Caco-2 (cell line): ENCODE measurements around the gene MAML2. TPM values are rescaled to one million over a fixed set of nuclear protein-coding genes. Genes with fewer than 3 reads are reported as not detected.

Experiments
- BruUV-seq: library from RNA; stranded (reverse); fragments of 400-500 nt; replicated peaks from 2 replicates; lab custom pipeline; 2021; lab: Mats Ljungman, UMichigan
- CTCF ChIA-PET: fragments of 300-600 bp; sonication (Branson Sonifier 250); formaldehyde crosslinking; loops from one replicate; lab custom pipeline; 2022; ENCODE audit warnings: antibody characterized with exemption; lab: Charles Lee
- POLR2A ChIA-PET: fragments of 300-600 bp; sonication (Branson Sonifier 250); formaldehyde crosslinking; loops from one replicate; lab custom pipeline; 2022; ENCODE audit warnings: antibody characterized with exemption; lab: Charles Lee
- DNase-seq, 2 experiments: peaks; one replicate each; pipeline versions ENCODE4 v3.0.0 to v3.0.0-alpha.2; 2020 to 2022
- H3K27me3 ChIP-seq: replicated peaks from 2 replicates; pipeline ENCODE4 v1.6.0; 2011; ENCODE audit warnings: low read length; ENCODE audit not compliant: control insufficient read depth, insufficient read depth
- H3K36me3 ChIP-seq: 2 replicates; pipeline ENCODE4 v1.5.1; 2011; ENCODE audit warnings: low read length; ENCODE audit not compliant: control insufficient read depth, insufficient read depth
- H3K4me1 ChIP-seq: fragments of 250-450 bp; sonication (Bioruptor Pico); 2 replicates; pipeline ENCODE4 v1.5.1; 2020; ENCODE audit warnings: mild to moderate bottlenecking
- H3K4me3 ChIP-seq: 2 replicates; pipeline ENCODE4 v1.5.1; 2011; ENCODE audit warnings: low read depth, mild to moderate bottlenecking, control low read depth, low read length
- H3K9me3 ChIP-seq: fragments of 250-450 bp; sonication (Bioruptor Pico); 2 replicates; pipeline ENCODE4 v1.5.1; 2020; ENCODE audit warnings: mild to moderate bottlenecking, moderate library complexity
- H3K27ac Mint-ChIP-seq: one replicate; pipeline ENCODE4 v1.8.0; 2022; ENCODE audit warnings: mixed read lengths; ENCODE audit not compliant: unreplicated experiment
- H3K27me3 Mint-ChIP-seq: one replicate; pipeline ENCODE4 v1.8.0; 2022; ENCODE audit warnings: mixed read lengths; ENCODE audit not compliant: insufficient read depth, unreplicated experiment
- H3K36me3 Mint-ChIP-seq: one replicate; pipeline ENCODE4 v1.8.0; 2022; ENCODE audit warnings: mild to moderate bottlenecking, mixed read lengths; ENCODE audit not compliant: insufficient read depth, unreplicated experiment
- H3K4me1 Mint-ChIP-seq: one replicate; pipeline ENCODE4 v1.8.0; 2022; ENCODE audit warnings: low read depth, mixed read lengths; ENCODE audit not compliant: unreplicated experiment
- H3K4me3 Mint-ChIP-seq: one replicate; pipeline ENCODE4 v1.8.0; 2022; ENCODE audit warnings: mild to moderate bottlenecking, moderate library complexity, mixed read lengths; ENCODE audit not compliant: unreplicated experiment
- H3K9me3 Mint-ChIP-seq: one replicate; pipeline ENCODE4 v1.8.0; 2022; ENCODE audit warnings: mixed read lengths; ENCODE audit not compliant: unreplicated experiment
- intact Hi-C: fragments of 100-400 bp; cut with micrococcal nuclease; formaldehyde crosslinking; loops from one replicate; pipeline ENCODE4 v1.10.0; 2022; ENCODE audit not compliant: unreplicated experiment
- total RNA-seq: library from RNA; stranded (reverse); gene quantifications from 2 replicates; pipeline ENCODE4 v1.2.3, GENCODE V29; 2022
- TF ChIP-seq, protein P1 (sequence below), 2 experiments: fragments of 200-600 bp in 1 of 2; IDR thresholded peaks; 1 replicate in 1 of 2; 2 replicates in 1 of 2; pipeline versions ENCODE4 v1.5.1 to v1.8.0; 2011 to 2022; ENCODE audit warnings: antibody characterized with exemption in 1 of 2, control low read depth in 1 of 2, inconsistent platforms in 1 of 2, low read depth in 1 of 2, low read length in 1 of 2, mild to moderate bottlenecking in 1 of 2, moderate library complexity in 1 of 2; ENCODE audit not compliant: insufficient read depth in 1 of 2, severe bottlenecking in 1 of 2, unreplicated experiment in 1 of 2

Gene MAML2
- total RNA-seq, 1 experiment from 2014 or later, result 11.5 TPM

DNA sequence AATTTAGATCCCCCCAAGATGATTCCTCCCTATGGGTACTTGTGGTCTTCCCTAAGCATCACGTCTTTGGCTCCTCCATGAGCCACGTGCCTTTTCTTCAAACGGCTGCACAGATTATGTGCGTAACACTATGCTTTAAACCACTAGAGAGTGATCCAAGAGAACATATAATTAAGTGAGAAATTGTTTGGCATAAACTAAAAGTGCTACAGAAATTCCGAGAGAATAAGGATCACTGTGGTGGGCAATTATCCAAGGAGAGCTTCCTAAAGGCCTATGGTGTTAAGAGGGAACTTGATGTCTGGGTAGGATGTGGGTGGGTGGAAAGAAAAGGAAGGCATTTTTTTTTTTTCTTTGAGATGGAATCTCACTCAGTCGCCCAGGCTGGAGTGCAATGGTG lies 110.9 kb downstream of the MAML2 start:
- Mint-ChIP-seq H3K36me3 (no peaks in the 10 kb centered on the region), H3K4me1 (peaks cover 6% of the 10 kb centered on the region)
- H3K9me3 ChIP-seq, result no peaks in the 10 kb centered on the region

DNA sequence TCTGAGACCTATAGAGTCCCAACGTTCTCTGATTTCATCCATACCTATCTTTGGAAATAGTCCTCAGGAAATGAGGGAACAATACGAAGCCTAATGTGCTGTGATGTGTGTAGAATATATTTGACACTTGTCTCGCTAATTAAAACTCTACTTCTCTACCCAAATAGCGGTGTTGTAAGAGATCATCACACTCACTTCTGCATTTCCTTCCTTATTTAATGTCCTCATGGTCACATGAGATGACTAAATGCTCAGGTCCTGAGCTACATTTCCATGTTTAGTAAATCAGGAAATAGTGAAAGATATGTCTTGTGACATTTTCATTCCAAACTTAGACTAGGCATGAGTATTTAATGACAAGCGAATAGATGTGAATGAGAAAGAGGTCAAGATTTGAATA lies 112.3 kb downstream of the MAML2 start:
- no peak for DNase-seq
- BruUV-seq, result no TSS peak
- ChIA-PET CTCF (interaction anchor here (1.9 kb wide), 1 partner anchor 112 kb away, joined by 5 read pairs; the partner anchor contains the start of gene MAML2), POLR2A (no interaction called here)
- intact Hi-C loops, result no loop called here
- Histone ChIP-seq H3K27me3 (no peaks in the 10 kb centered on the region), H3K36me3 (no peaks in the 10 kb centered on the region), H3K4me1 (no peaks in the 10 kb centered on the region; the same call in 1 of the 2 replicates), H3K9me3 (no peaks in the 10 kb centered on the region), H3K4me3 (no peak overlapping the region)
- no peaks in the 10 kb centered on the region for H3K27me3 Mint-ChIP-seq
- H3K4me1 Mint-ChIP-seq, result peaks cover 6% of the 10 kb centered on the region
- TF ChIP-seq, protein P1, sequence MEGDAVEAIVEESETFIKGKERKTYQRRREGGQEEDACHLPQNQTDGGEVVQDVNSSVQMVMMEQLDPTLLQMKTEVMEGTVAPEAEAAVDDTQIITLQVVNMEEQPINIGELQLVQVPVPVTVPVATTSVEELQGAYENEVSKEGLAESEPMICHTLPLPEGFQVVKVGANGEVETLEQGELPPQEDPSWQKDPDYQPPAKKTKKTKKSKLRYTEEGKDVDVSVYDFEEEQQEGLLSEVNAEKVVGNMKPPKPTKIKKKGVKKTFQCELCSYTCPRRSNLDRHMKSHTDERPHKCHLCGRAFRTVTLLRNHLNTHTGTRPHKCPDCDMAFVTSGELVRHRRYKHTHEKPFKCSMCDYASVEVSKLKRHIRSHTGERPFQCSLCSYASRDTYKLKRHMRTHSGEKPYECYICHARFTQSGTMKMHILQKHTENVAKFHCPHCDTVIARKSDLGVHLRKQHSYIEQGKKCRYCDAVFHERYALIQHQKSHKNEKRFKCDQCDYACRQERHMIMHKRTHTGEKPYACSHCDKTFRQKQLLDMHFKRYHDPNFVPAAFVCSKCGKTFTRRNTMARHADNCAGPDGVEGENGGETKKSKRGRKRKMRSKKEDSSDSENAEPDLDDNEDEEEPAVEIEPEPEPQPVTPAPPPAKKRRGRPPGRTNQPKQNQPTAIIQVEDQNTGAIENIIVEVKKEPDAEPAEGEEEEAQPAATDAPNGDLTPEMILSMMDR (IDR thresholded peaks at IDR 0.05; ENCODE audit: insufficient read depth in 1 of 2, low read depth in 1 of 2, low read length in 1 of 2, severe bottlenecking in 1 of 2, unreplicated experiment in 1 of 2), result no peak
- no peak overlapping the region for H3K27ac Mint-ChIP-seq
- no peaks in the 10 kb centered on the region for H3K9me3 Mint-ChIP-seq
- no peak overlapping the region for H3K4me3 Mint-ChIP-seq
- H3K36me3 Mint-ChIP-seq, result no peaks in the 10 kb centered on the region

More for the DNA sequence above, 110.9 kb downstream of the MAML2 start:
- POLR2A ChIA-PET, result no interaction called here
- Histone ChIP-seq H3K27me3 (no peaks in the 10 kb centered on the region), H3K4me3 (no peak overlapping the region), H3K36me3 (no peaks in the 10 kb centered on the region), H3K4me1 (peaks cover under 1% of the 10 kb centered on the region)
- CTCF ChIA-PET, result no interaction called here
- no peak overlapping the region for H3K4me3 Mint-ChIP-seq
- intact Hi-C loops, result no loop called here
- TF ChIP-seq, protein P1 (IDR thresholded peaks at IDR 0.05; ENCODE audit: insufficient read depth in 1 of 2, low read depth in 1 of 2, low read length in 1 of 2, severe bottlenecking in 1 of 2, unreplicated experiment in 1 of 2), result no peak
- no peak overlapping the region for H3K27ac Mint-ChIP-seq
- no peaks in the 10 kb centered on the region for H3K9me3 Mint-ChIP-seq
- no TSS peak for BruUV-seq
- H3K27me3 Mint-ChIP-seq, result no peaks in the 10 kb centered on the region
- DNase-seq, result no peak

DNA sequence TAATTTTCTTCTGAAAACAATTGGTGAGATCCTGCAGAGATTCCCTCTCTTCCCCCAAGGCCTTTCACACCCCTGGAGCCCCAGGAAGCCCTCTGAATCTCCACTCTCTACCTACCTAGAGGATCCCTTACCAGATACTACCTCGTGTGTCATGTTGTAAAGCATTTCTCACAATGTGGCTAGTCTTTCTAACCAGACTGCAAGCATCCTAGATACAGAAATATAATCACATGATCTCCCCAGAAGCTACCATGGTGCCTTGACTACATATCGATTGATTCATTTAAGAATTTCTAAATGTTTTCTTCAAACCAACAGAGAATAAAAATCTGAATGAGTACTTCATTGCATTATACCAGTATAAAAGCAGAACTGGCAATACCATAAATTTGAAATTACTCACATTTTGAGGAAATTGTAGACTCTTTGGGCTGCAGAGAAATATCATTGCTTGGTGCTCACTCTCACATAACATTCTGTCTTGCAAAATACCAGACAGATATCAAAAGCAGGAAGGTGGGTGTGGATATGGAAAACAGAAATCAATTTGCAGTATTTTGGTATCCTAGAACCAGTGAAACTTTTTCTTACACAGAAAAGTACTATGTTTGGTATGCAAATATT lies 113.5 kb downstream of the MAML2 start:
- no peaks in the 10 kb centered on the region for H3K27me3 ChIP-seq
- H3K36me3 ChIP-seq, result no peaks in the 10 kb centered on the region
- Mint-ChIP-seq H3K27me3 (no peaks in the 10 kb centered on the region), H3K4me1 (peaks cover 7% of the 10 kb centered on the region), H3K36me3 (no peaks in the 10 kb centered on the region), H3K4me3 (no peak overlapping the region), H3K9me3 (no peaks in the 10 kb centered on the region), H3K27ac (no peak overlapping the region)
- no peak for DNase-seq
- no peaks in the 10 kb centered on the region for H3K9me3 ChIP-seq
- CTCF ChIA-PET, result interaction anchor here (1.9 kb wide), 1 partner anchor 114 kb away, joined by 5 read pairs; the partner anchor contains the start of gene MAML2
- TF ChIP-seq, protein P1 (IDR thresholded peaks at IDR 0.05; ENCODE audit: insufficient read depth in 1 of 2, low read depth in 1 of 2, low read length in 1 of 2, severe bottlenecking in 1 of 2, unreplicated experiment in 1 of 2), result no peak
- no TSS peak for BruUV-seq
- H3K4me3 ChIP-seq, result no peak overlapping the region
- intact Hi-C loops, result no loop called here
- POLR2A ChIA-PET, result no interaction called here
- H3K4me1 ChIP-seq, result no peaks in the 10 kb centered on the region; the same call in 1 of the 2 replicates
